Fibroblast of lung (primary cell): Measurements from ENCODE around the gene SPDL1. TPM values are rescaled to one million over a fixed set of nuclear protein-coding genes. Genes with fewer than 3 reads are reported as not detected.
"Not testable (repeated sequence)": the region's sequence is repeated elsewhere in the genome, so short reads cannot be mapped to it uniquely, and the experiment has no call there.

Experiments
- DNase-seq, 2 donors: peaks; one replicate each; pipeline versions ENCODE4 v3.0.0 to v3.0.0-alpha.2; 2010; ENCODE audit warnings: low read depth in 2 of 2
- H2AFZ ChIP-seq: 2 replicates; pipeline ENCODE4 v1.5.1; 2012; ENCODE audit warnings: low read length, control low read depth, inconsistent platforms
- H3K27ac ChIP-seq: 2 replicates; pipeline ENCODE4 v1.5.1; 2011; ENCODE audit warnings: low read length, control low read depth; ENCODE audit not compliant: insufficient read depth
- H3K27me3 ChIP-seq: 2 replicates; pipeline ENCODE4 v1.5.1; 2011; ENCODE audit warnings: mild to moderate bottlenecking, low read length; ENCODE audit not compliant: control insufficient read depth, insufficient read depth
- H3K36me3 ChIP-seq: 2 replicates; pipeline ENCODE4 v1.5.1; 2011; ENCODE audit warnings: low read length; ENCODE audit not compliant: control insufficient read depth, insufficient read depth
- H3K4me1 ChIP-seq: 2 replicates; pipeline ENCODE4 v1.5.1; 2011; ENCODE audit warnings: low read length; ENCODE audit not compliant: control insufficient read depth, insufficient read depth; ENCODE audit errors: extremely low read depth
- H3K4me2 ChIP-seq: 2 replicates; pipeline ENCODE4 v1.5.1; 2011; ENCODE audit warnings: low read length, control low read depth; ENCODE audit not compliant: insufficient read depth; ENCODE audit errors: extremely low read depth
- H3K4me3 ChIP-seq, 4 experiments: fragments of 200-600 bp in 1 of 4; sonication (generic) in 1 of 4; replicated peaks in 1 of 4; 2 replicates each; pipeline ENCODE4 v1.5.1; 2011 to 2016; ENCODE audit warnings: low read length in 4 of 4, low read depth in 3 of 4, mild to moderate bottlenecking in 3 of 4, control low read depth in 2 of 4, inconsistent platforms in 1 of 4, mixed read lengths in 1 of 4; ENCODE audit not compliant: insufficient read depth in 1 of 4; ENCODE audit errors: control extremely low read depth in 1 of 4
- H3K79me2 ChIP-seq: 2 replicates; pipeline ENCODE4 v1.5.1; 2012; ENCODE audit warnings: mild to moderate bottlenecking, low read length, inconsistent platforms; ENCODE audit not compliant: control insufficient read depth, insufficient read depth
- H3K9ac ChIP-seq: 2 replicates; pipeline ENCODE4 v1.5.1; 2011; ENCODE audit warnings: mild to moderate bottlenecking, low read length, control low read depth; ENCODE audit not compliant: insufficient read depth
- H3K9me3 ChIP-seq: 2 replicates; pipeline ENCODE4 v1.5.1; 2012; ENCODE audit warnings: low read depth, low read length; ENCODE audit not compliant: control insufficient read depth, insufficient read depth
- H4K20me1 ChIP-seq: 2 replicates; pipeline ENCODE4 v1.5.1; 2011; ENCODE audit warnings: low read length; ENCODE audit not compliant: control insufficient read depth, insufficient read depth; ENCODE audit errors: extremely low read depth
- CTCF ChIP-seq, 2 donors: IDR thresholded peaks in 1 of 2; conservative IDR thresholded peaks in 1 of 2; 1 replicate in 1 of 2; 2 replicates in 1 of 2; pipeline ENCODE4 v1.5.1; 2011 to 2012; ENCODE audit warnings: low read length in 2 of 2, control low read depth in 1 of 2, inconsistent platforms in 1 of 2, low read depth in 1 of 2, mild to moderate bottlenecking in 1 of 2
- EZH2 ChIP-seq: IDR thresholded peaks from 2 replicates; pipeline ENCODE4 v1.5.1; 2012; ENCODE audit warnings: low read length, control low read depth, mild to moderate bottlenecking; ENCODE audit errors: missing control alignments
- polyA plus RNA-seq, 2 donors: library from polyadenylated mRNA; depleted of rRNA in 1 of 2; stranded (reverse) in 1 of 2; unstranded in 1 of 2; fragments of >200 nt; gene quantifications; 2 replicates each; pipeline ENCODE4 v1.2.1, GENCODE V29; 2011 to 2012; ENCODE audit warnings: missing spikeins in 1 of 2
- total RNA-seq: library from RNA; depleted of rRNA; stranded (reverse); fragments of >200 nt; gene quantifications from 2 replicates; pipeline ENCODE4 v1.2.1, GENCODE V29; 2014

SPDL1 gene
- total and polyA plus RNA-seq, 2 donors (not counting 1 experiment from before 2014, with no cell fraction given) = 10.9 to 24.5 TPM

DNA sequence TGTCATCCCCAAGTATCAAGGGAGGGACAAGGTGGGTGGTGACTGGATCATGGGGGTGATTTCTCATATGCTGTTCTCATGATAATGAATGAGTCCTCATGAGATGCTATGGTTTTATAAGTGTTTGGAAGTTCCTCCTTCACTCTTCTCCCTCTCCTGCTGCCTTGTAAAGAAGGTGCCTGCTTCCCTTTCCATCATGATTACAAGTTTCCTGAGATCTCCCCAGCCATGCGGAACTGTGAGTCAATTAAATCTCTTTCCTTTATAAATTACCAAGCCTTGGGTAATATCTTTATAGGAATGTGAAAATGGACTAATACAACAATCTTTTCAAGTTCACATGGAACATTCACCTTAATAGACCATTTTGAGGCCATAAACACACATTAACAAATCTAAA is 32.0 kb downstream of the SPDL1 start:
- no peaks in the 10 kb centered on the region for H3K9me3 ChIP-seq
- no peak overlapping the region for H3K4me3 ChIP-seq
- TF ChIP-seq EZH2 = no peak
- no peak for TF ChIP-seq CTCF (conservative IDR thresholded peaks at IDR 0.05 in 1 of 2, IDR thresholded peaks at IDR 0.05 in 1 of 2; ENCODE audit: low read depth in 1 of 2, low read length in 2 of 2)
- no peak overlapping the region for H3K27ac ChIP-seq
- no peaks in the 10 kb centered on the region for H3K27me3 ChIP-seq
- DNase-seq = no peak
- H3K4me2 ChIP-seq = no peak overlapping the region
- H4K20me1 ChIP-seq = no peaks in the 10 kb centered on the region
- H3K36me3 ChIP-seq = no peaks in the 10 kb centered on the region
- no peaks in the 10 kb centered on the region for H3K79me2 ChIP-seq
- H2AFZ ChIP-seq = no peak overlapping the region
- no peaks in the 10 kb centered on the region for H3K4me1 ChIP-seq
- H3K9ac ChIP-seq = no peak overlapping the region

DNA sequence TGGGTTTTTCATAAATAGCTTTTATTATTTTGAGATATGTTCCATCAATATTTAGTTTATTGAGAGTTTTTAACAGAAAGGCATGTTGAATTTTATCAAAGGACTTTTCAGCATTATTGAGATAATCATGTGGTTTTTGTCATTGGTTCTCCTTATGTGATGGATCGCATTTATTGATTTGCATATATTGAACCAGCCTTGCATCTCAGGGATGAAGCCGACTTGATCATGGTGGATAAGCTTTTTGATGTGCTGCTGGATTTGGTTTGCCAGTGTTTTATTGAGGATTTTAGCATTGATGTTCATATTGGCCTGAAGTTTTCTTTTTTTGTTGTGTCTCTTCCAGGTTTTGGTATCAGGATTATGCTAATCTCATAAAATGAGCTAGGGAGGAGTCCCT is 40.7 kb downstream of the SPDL1 start:
- not testable (repeated sequence) for H2AFZ ChIP-seq, DNase-seq, H3K79me2 ChIP-seq, H3K27me3 ChIP-seq, H3K4me1 ChIP-seq, H4K20me1 ChIP-seq, H3K4me2 ChIP-seq, H3K27ac ChIP-seq, H3K9ac ChIP-seq, H3K36me3 ChIP-seq, H3K4me3 ChIP-seq, H3K9me3 ChIP-seq

- Histone ChIP-seq H3K4me1 (peaks cover 16% of the 10 kb centered on the region), H3K27me3 (no peaks in the 10 kb centered on the region), H3K79me2 (no peaks in the 10 kb centered on the region), H3K4me3 (no peak overlapping the region), H3K27ac (no peak overlapping the region), H2AFZ (no peak overlapping the region), H3K9me3 (no peaks in the 10 kb centered on the region), H3K36me3 (no peaks in the 10 kb centered on the region), H3K4me2 (peak overlapping the region; percentile 15), H4K20me1 (no peaks in the 10 kb centered on the region), H3K9ac (no peak overlapping the region)
- DNase-seq = peak; percentile 90 to 99
- TF ChIP-seq CTCF (conservative IDR thresholded peaks at IDR 0.05 in 1 of 2, IDR thresholded peaks at IDR 0.05 in 1 of 2; ENCODE audit: low read depth in 1 of 2, low read length in 2 of 2) = no peak
- TF ChIP-seq EZH2 = no peak
Observed at GRCh38 chr5:169626779-169627178, 43.2 kb downstream of the SPDL1 start.
